22Rv1 (cell line): Measurements from ENCODE around the gene CDH8.

ENCODE experiments used
- ZFX ChIP-seq: fragments of 450-650 bp; IDR thresholded peaks from 2 replicates; pipeline ENCODE4 v1.6.1; 2017; ENCODE audit warnings: antibody characterized with exemption, borderline replicate concordance
- TF ChIP-seq, protein P1 (sequence below): fragments of 450-650 bp; IDR thresholded peaks from 2 replicates; pipeline ENCODE4 v1.5.1; 2017; ENCODE audit warnings: mild to moderate bottlenecking

DNA sequence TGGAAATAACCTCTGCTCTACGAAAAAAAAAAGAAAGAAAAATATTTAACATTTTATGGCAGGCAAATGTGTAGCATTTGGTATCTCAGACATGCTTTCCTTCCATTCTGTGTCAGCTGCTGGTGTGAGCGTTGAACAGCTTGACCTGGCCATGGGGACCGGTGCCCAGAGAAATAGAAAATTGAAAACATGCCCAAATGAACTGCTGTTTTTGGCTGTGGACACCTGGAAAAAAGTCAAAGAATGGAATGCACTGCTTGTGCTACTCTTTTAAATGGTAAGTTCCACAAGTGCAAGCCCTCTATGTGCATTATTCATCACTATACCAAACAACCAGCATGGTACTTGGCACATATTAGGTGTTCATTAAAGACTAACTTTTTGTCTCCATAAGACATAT lies 127.2 kb downstream of the CDH8 start:
- TF ChIP-seq, protein P1, sequence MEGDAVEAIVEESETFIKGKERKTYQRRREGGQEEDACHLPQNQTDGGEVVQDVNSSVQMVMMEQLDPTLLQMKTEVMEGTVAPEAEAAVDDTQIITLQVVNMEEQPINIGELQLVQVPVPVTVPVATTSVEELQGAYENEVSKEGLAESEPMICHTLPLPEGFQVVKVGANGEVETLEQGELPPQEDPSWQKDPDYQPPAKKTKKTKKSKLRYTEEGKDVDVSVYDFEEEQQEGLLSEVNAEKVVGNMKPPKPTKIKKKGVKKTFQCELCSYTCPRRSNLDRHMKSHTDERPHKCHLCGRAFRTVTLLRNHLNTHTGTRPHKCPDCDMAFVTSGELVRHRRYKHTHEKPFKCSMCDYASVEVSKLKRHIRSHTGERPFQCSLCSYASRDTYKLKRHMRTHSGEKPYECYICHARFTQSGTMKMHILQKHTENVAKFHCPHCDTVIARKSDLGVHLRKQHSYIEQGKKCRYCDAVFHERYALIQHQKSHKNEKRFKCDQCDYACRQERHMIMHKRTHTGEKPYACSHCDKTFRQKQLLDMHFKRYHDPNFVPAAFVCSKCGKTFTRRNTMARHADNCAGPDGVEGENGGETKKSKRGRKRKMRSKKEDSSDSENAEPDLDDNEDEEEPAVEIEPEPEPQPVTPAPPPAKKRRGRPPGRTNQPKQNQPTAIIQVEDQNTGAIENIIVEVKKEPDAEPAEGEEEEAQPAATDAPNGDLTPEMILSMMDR, result no peak
- no peak for TF ChIP-seq ZFX
